ENCODE measurements around the gene S100A10.

S100A10 gene

DNA sequence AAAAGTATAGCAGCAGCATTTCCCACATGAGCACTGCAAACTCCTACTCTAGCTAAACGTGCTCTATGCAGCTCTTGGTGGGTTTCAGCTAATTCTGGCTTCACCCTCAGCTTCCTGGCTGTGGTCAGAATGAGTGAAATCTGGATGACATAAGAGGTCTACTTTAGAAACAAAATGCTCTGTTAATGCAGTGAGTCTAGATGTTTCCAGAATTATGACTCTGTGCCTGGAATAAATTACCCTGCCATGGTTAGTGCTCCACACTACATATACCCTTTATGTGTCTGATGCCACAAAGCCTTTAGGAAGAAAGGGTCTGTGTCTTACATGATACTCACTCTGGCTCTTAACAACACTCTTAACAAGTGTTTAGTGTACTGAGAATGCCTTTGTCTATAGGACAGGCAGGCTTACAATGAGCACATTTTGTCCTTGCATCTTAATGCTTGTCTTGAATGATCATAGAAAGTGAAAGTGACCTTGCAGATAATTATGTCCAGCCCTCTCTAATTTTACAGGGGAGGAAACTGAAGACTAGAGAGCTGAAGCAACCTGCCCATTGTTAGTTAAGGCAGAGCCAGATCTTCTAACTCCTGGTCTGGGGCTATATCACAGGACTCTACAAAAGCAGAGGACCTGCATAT lies 9.2 kb downstream of the S100A10 start:
- no peaks in the 10 kb centered on the region for H3K27me3 ChIP-seq (ENCODE audit: insufficient read depth, poor library complexity, severe bottlenecking)
- no peak for TF ChIP-seq REST (IDR thresholded peaks at IDR 0.05; ENCODE audit: insufficient replicate concordance, low read depth)
- no peak for TF ChIP-seq GABPA (IDR thresholded peaks at IDR 0.05; ENCODE audit: low read depth)
- TF ChIP-seq POLR2AphosphoS5 (IDR thresholded peaks at IDR 0.05; ENCODE audit: low read depth): no peak
- TF ChIP-seq CTCF (IDR thresholded peaks at IDR 0.05; ENCODE audit: insufficient read depth, low read length): no peak
- TF ChIP-seq SPI1 (IDR thresholded peaks at IDR 0.05; ENCODE audit: borderline replicate concordance, low read depth): no peak
- H3K4me3 ChIP-seq (replicated peaks; ENCODE audit: insufficient read depth, low read length): no peak overlapping the region
- H3K27ac ChIP-seq (replicated peaks): no peak overlapping the region
- DNase-seq (ENCODE audit: low read depth in 1 of 2, low spot score in 1 of 2): no peak

DNA sequence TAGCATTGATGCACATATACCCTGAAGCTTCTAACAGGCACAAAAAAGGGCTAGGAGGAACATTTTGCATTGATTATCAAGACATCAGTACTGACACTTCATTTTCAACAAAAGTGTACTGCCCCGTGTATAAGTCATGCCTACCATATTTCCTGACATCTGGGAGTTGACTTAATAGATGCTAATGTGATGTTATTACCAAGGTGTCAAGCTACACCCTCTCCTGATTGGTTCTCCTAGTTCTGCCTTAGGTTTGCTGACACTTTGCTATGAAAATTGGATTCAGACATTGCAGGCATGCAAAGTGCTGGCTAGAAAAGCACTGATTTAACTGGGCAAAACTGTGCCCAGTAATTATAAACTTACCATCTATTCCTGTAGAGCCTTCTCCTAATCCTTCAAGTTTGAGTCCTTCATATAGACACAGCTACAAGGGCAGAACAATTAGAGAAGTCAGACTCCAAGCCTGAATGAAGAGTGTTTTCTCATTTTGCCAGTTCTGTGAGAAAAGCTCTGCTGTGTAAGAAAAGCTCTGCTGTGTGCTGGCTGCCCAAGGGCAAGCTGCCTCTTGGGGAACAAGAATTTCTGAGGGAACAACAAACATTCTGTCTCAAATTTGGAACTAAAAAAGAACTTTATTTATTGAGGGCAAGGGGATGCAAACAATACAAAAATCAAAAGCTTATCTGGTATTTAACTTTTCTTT lies 11.2 kb downstream of the S100A10 start:
- no peak for TF ChIP-seq POLR2AphosphoS5 (IDR thresholded peaks at IDR 0.05; ENCODE audit: low read depth)
- TF ChIP-seq GABPA (IDR thresholded peaks at IDR 0.05; ENCODE audit: low read depth): no peak
- TF ChIP-seq REST (IDR thresholded peaks at IDR 0.05; ENCODE audit: insufficient replicate concordance, low read depth): no peak
- TF ChIP-seq SPI1 (IDR thresholded peaks at IDR 0.05; ENCODE audit: borderline replicate concordance, low read depth): no peak
- TF ChIP-seq CTCF (IDR thresholded peaks at IDR 0.05; ENCODE audit: insufficient read depth, low read length): no peak
- DNase-seq (ENCODE audit: low read depth in 1 of 2, low spot score in 1 of 2): no peak
- Histone ChIP-seq H3K4me3 (replicated peaks; ENCODE audit: insufficient read depth, low read length) (no peak overlapping the region), H3K27me3 (ENCODE audit: insufficient read depth, poor library complexity, severe bottlenecking) (no peaks in the 10 kb centered on the region), H3K27ac (replicated peaks) (no peak overlapping the region)

DNA sequence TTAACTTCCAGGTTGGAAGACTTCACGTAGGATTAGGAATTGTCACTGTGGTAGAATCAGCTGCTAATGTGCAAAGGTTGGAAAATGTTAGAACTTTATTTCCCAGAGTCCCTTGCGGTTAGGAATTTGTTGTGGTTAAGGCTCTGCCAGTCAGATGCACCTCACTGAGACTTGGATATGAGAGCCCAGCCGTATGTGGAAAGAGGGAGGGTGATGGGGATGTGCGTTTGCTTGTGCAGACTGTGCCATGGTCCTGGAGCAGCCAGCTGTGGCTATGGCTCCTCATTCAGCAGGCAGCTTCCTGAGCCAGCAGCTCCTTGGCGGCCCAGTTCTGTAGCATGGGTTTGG lies 12.5 kb downstream of the S100A10 start:
- no peak overlapping the region for H3K27ac ChIP-seq (replicated peaks)
- no peaks in the 10 kb centered on the region for H3K27me3 ChIP-seq (ENCODE audit: insufficient read depth, poor library complexity, severe bottlenecking)
- no peak overlapping the region for H3K4me3 ChIP-seq (replicated peaks; ENCODE audit: insufficient read depth, low read length)
- no peak for TF ChIP-seq GABPA (IDR thresholded peaks at IDR 0.05; ENCODE audit: low read depth)
- no peak for TF ChIP-seq SPI1 (IDR thresholded peaks at IDR 0.05; ENCODE audit: borderline replicate concordance, low read depth)
- TF ChIP-seq CTCF (IDR thresholded peaks at IDR 0.05; ENCODE audit: insufficient read depth, low read length): no peak
- no peak for TF ChIP-seq REST (IDR thresholded peaks at IDR 0.05; ENCODE audit: insufficient replicate concordance, low read depth)
- TF ChIP-seq POLR2AphosphoS5 (IDR thresholded peaks at IDR 0.05; ENCODE audit: low read depth): no peak
- no peak for DNase-seq (ENCODE audit: low read depth in 1 of 2, low spot score in 1 of 2)
